ENCODE data around the gene PRSS22.
A peak's percentile ranks its signal among the peaks of the same experiment; 100 is the strongest.

Gene PRSS22

GRCh38 chr16:2827831-2828520 lies 30.0 kb downstream of the PRSS22 start:
- DNase-seq, result no peak

DNA sequence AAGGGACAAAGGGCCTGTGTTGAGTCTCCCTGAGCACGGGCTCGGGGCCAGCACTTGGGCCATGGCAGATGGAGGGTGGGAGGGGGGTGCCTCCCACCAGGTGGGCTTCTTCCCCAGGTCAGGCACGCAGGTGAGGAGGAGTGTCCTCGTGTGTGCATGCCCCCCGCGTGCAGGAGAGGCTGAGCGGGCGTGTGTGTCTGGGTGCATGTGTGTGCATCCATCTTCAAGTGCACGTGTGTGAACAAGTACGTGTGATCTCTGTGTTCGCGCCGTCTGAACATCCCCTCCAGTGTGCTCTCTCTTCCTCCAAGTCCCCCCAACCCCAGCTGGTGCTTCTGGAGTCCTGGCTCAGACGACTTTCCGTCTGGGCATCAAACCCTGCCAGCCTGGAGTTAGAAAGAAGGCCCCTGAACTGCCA lies 30.6 kb downstream of the PRSS22 start:
- no peak for DNase-seq

DNA sequence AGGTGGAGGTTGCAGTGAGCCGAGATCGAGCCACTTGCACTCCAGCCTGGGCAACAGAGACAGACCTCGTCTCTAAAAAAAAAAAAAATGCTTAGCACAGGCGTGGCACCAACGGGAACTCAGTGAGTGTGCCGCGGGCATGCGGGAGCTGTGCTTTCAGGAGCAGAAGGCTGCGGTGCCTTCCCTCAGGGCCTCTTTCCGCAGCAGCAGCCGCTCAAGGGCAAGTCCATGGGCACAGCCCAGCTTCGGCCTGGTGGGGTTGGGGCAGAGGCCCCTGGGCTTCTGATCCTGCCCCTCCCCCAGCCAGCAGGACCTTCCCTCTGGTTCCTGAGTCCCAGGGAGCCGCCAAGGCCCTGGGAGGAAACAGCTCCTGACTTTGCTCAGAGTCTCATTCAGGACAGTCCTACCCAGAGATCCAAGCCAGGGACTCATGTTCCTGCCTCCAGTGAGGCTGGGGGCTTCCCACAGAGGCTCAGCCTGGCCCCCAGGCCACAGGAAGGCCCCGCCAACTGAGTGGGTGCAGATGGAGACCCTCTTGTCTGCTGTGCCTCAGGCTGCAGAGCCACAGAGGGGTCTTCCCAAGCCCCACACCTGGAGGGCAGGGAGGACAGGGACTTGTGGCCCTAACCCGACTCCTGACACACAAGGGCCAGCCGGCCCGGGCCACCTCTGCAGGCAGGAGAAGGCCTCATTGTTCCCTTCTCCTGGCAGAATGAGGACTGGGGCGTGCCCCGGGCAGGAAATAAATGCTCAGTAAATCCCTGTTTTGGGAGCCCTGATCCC lies 31.2 kb downstream of the PRSS22 start:
- no peak for DNase-seq

DNA sequence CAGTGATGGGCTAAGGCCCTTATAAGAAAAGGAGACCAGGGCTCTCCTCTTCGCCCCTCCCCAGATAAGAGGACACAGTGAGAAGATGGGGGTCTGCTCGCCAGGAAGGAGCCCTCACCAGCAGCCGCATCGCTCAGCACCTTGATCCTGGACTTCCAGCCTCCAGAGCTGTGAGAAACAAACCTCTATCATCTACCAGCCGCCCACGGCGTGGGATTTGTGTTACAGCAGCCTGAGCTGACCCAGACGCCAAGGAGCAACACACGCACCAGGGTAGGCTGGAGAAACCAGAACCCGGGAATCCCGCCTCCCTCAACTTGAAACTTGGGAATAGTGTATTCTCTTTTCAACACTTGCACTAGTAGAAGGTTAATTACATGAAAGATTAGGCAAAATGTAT lies 32.1 kb downstream of the PRSS22 start:
- DNase-seq, result no peak

GRCh38 chr16:2825049-2825742 lies 32.8 kb downstream of the PRSS22 start:
- DNase-seq, result no peak

GRCh38 chr16:2824626-2825025 lies 33.3 kb downstream of the PRSS22 start:
- no peak for DNase-seq

GRCh38 chr16:2822496-2822895 lies 35.5 kb downstream of the PRSS22 start:
- no peak for DNase-seq

DNA sequence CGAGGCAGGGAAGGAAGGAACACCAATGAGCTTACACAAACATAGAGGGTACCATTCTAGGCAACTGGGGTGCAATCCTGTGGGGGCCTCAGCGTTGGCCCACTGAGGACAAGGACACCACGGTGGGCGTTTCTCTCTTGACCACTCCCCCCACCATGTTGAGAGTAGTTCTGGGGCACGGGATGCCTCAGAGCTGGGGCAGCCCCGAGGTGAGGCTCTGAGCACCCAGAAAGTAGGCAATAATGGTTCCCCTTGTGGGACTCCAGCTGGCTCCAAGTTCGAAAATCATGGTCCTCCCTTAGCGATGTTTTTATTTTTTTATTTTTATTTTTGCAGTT lies 35.8 kb downstream of the PRSS22 start:
- no peak for DNase-seq

DNA sequence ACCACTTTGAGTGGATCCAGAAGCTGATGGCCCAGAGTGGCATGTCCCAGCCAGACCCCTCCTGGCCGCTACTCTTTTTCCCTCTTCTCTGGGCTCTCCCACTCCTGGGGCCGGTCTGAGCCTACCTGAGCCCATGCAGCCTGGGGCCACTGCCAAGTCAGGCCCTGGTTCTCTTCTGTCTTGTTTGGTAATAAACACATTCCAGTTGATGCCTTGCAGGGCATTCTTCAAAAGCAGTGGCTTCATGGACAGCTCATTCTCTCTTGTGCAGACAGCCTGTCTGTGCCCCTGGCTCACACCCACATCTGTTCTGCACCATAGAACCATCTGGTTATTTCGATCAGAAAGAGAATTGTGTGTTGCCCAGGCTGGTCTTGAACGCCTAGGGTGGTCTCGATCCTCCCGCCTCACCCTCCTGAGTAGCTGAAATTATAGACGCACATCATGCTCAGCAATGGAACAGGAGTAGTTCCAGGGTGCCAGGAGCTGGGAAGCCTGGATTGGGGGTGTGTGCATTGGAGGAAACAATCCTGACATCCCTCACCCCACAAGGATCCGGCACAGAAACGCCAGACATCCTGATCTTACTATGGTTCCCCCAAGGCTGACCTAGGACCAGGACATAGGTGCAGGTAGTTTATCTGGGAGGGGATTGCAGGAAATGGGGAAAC lies 36.3 kb downstream of the PRSS22 start:
- DNase-seq, result no peak

DNA sequence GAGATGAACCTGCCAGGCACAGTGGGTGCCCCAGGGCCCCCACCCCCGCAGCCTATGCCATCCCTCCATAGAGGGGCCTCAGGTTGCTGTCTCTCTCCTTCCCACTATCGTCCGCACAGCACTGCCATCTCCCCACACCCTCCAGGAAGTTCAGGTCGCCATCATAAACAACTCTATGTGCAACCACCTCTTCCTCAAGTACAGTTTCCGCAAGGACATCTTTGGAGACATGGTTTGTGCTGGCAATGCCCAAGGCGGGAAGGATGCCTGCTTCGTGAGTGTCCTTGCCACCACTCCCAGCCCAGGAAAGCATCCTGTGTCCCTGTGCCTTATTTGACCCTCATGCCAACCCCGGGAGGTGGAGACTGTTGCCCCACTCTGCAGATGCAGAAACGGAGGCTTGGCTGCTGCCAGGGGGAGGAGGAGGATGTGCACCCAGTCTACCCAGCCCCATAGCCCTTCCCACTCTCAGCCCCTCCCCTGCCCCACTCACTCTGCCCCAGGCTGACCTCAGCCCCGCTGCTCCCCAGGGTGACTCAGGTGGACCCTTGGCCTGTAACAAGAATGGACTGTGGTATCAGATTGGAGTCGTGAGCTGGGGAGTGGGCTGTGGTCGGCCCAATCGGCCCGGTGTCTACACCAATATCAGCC lies 37.0 kb downstream of the PRSS22 start:
- DNase-seq, result no peak

DNA sequence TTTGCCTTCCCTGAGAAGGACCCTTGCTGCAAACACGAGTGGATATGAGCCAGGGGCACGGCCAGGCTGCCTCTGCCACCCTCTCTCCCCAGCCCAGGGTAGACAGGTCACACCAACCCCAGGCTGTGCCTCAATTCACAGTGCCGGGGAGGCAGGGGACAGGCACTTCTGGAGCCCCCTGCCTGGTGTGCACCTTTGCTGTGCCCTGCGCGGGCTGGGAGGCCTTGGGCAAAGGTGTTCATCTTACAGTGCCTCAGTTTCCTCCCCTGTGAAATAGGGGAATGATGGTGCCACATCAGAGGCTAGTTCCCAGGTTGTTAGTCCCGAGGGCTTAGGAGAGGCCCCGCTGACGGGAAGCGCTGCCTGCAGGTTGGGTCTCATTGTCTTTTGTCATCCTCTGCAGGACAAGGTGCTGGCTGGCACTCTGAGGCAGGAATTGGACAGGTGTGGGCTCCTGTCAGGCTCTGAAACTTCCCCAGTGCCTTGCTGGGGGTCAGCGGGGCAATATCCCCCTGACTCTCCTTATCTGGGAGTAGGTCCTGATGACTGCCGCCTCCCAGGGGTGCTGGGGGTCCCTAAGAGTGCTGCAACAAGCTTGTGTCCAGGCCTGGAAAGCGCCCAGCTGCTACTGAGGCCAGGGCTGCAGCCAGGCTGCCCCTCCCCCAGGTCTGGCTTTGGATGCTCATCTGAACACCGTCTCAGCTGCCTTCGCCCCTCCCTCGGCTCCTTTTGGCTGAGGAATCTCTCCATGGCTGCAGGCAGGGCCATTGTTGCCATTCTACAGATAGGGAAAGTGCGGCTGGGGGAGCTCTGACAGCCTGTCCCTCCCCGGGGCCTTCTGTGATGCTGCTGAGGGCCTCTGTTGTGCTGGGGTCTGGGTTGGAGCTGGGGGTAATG lies 37.8 kb downstream of the PRSS22 start:
- DNase-seq, result no peak

GRCh38 chr16:2819179-2819938 lies 38.6 kb downstream of the PRSS22 start:
- no peak for DNase-seq

GRCh38 chr16:2818272-2818876 lies 39.6 kb downstream of the PRSS22 start:
- no peak for DNase-seq

- no peak for DNase-seq
Measured at GRCh38 chr16:2817340-2818271, 40.4 kb downstream of the PRSS22 start.

- peak; percentile 37 for DNase-seq
Measured at GRCh38 chr16:2816751-2817339, 41.1 kb downstream of the PRSS22 start, which contains the start of gene PRSS21. Gene PRSS21, plus strand, starts transcription at chr16:2817237. Its CDS starts 32 bp downstream, at chr16:2817269.

- DNase-seq, result no peak
Measured at GRCh38 chr16:2815299-2815771, 42.6 kb downstream of the PRSS22 start.

GRCh38 chr16:2814551-2815298 lies 43.2 kb downstream of the PRSS22 start:
- DNase-seq, result no peak

GRCh38 chr16:2813771-2814221 lies 44.2 kb downstream of the PRSS22 start:
- DNase-seq, result no peak
